Panc1 (cell line): Measurements from ENCODE around the gene ATP7B. TPM values are rescaled to one million over a fixed set of nuclear protein-coding genes. Genes with fewer than 3 reads are reported as not detected.

Experiments
- ATAC-seq: fragments of 200-7000 bp; cut with Tn5 transposase; 2 replicates; pipeline ENCODE4 v1.9.1; 2020; ENCODE audit warnings: mild to moderate bottlenecking, moderate library complexity
- BruUV-seq: library from RNA; stranded (reverse); fragments of 400-500 nt; replicated peaks from 2 replicates; lab custom pipeline; 2021; lab: Mats Ljungman, UMichigan
- CTCF ChIA-PET: fragments of 300-600 bp; sonication (Branson Sonifier 250); formaldehyde crosslinking; loops from one replicate; lab custom pipeline; 2022; ENCODE audit warnings: antibody characterized with exemption; lab: Charles Lee
- POLR2A ChIA-PET: fragments of 300-600 bp; sonication (Branson Sonifier 250); formaldehyde crosslinking; loops from one replicate; lab custom pipeline; 2022; ENCODE audit warnings: antibody characterized with exemption; lab: Charles Lee
- DNase-seq: peaks from one replicate; pipeline ENCODE4 v3.0.0-alpha.2; 2010; ENCODE audit warnings: low read depth, low spot score
- H3K27ac ChIP-seq: 2 replicates; pipeline ENCODE4 v1.5.1; 2011; ENCODE audit warnings: mild to moderate bottlenecking, low read length, inconsistent platforms
- H3K27me3 ChIP-seq: fragments of 200-500 bp; sonication (Bioruptor generic); 2 replicates; pipeline ENCODE4 v1.6.0; 2014; ENCODE audit warnings: low read length, inconsistent platforms; ENCODE audit not compliant: control insufficient read depth, insufficient read depth
- H3K36me3 ChIP-seq: fragments of 200-500 bp; sonication (Bioruptor generic); 2 replicates; pipeline ENCODE4 v1.5.1; 2014; ENCODE audit warnings: inconsistent platforms, mild to moderate bottlenecking, low read length, moderate library complexity; ENCODE audit not compliant: control insufficient read depth, insufficient read depth
- H3K4me1 ChIP-seq: 2 replicates; pipeline ENCODE4 v1.5.1; 2011; ENCODE audit warnings: inconsistent platforms, mild to moderate bottlenecking, low read length, moderate library complexity; ENCODE audit not compliant: control insufficient read depth, insufficient read depth
- H3K4me3 ChIP-seq, 2 experiments: 2 replicates each; pipeline ENCODE4 v1.5.1; 2011 to 2012; ENCODE audit warnings: low read depth in 2 of 2, low read length in 2 of 2, mild to moderate bottlenecking in 2 of 2, inconsistent platforms in 1 of 2, moderate library complexity in 1 of 2
- H3K9me3 ChIP-seq: fragments of 200-500 bp; sonication (Bioruptor generic); 2 replicates; pipeline ENCODE4 v1.5.1; 2014; ENCODE audit warnings: low read depth, mild to moderate bottlenecking, inconsistent platforms, low read length, moderate library complexity; ENCODE audit not compliant: control insufficient read depth, insufficient read depth
- CTCF ChIP-seq: fragments of 450-650 bp; IDR thresholded peaks from 2 replicates; pipeline ENCODE4 v1.5.1; 2017; ENCODE audit warnings: mild to moderate bottlenecking
- POLR2AphosphoS5 ChIP-seq: IDR thresholded peaks from 2 replicates; pipeline ENCODE4 v1.6.1; 2012; ENCODE audit warnings: mild to moderate bottlenecking, low read depth, low read length, moderate library complexity
- REST ChIP-seq, 2 experiments: IDR thresholded peaks; 2 replicates each; pipeline ENCODE4 v1.6.1; 2011 to 2012; ENCODE audit warnings: low read depth in 2 of 2, control low read depth in 1 of 2, low read length in 1 of 2, mild to moderate bottlenecking in 1 of 2, moderate library complexity in 1 of 2; ENCODE audit not compliant: insufficient read depth in 1 of 2
- SIN3A ChIP-seq: IDR thresholded peaks from 2 replicates; pipeline ENCODE4 v1.6.1; 2012; ENCODE audit warnings: low read depth, mild to moderate bottlenecking, low read length, moderate library complexity, borderline replicate concordance; ENCODE audit not compliant: insufficient read depth
- TCF7L2 ChIP-seq: IDR thresholded peaks from 2 replicates; pipeline ENCODE4 v1.6.1; 2011; ENCODE audit warnings: mild to moderate bottlenecking, low read depth, low read length, inconsistent platforms
- in situ Hi-C: cut with HindIII; loops from 2 replicates; pipeline ENCODE4 v1.10.0; 2016; ENCODE audit warnings: low sequenced_read_pairs, low pct_unique_long_range_greater_than_20kb
- intact Hi-C: fragments of 100-400 bp; cut with micrococcal nuclease; formaldehyde crosslinking; loops from one replicate; pipeline ENCODE4 v1.10.0; 2022; ENCODE audit not compliant: unreplicated experiment
- total RNA-seq: library from RNA; stranded (reverse); gene quantifications from one replicate; pipeline ENCODE4 v1.2.1, GENCODE V29; 2021; ENCODE audit not compliant: unreplicated experiment

ATP7B gene
- total RNA-seq, 1 experiment from 2014 or later = 19.6 TPM

DNA sequence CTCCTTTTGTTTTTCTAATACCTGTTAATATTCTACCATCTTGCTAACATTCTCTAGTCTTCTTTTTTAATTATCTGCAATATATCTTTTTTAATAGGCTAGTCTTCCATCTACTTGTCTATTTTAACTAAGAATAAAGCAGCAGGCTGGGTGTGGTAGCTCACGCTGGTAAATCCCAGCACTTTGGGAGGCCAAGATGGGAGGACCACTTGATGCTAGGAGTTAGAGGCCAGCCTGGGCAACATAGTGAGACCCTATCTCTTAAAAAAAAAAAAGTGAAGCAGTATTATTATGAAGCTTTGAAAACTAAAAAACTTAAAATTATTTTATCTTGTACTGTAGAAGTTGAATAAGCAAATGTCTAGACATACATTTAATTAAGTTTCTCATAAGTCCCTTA is 16.6 kb upstream of the ATP7B start:
- intact Hi-C loops (no loop called here), in situ Hi-C loops (no loop called here)
- Histone ChIP-seq H3K36me3 (peaks cover 3% of the 10 kb centered on the region), H3K27ac (no peak overlapping the region), H3K4me1 (no peaks in the 10 kb centered on the region), H3K27me3 (no peaks in the 10 kb centered on the region), H3K4me3 (no peak overlapping the region), H3K9me3 (no peaks in the 10 kb centered on the region)
- no TSS peak for BruUV-seq
- DNase-seq (no peak), ATAC-seq (no peak)
- POLR2A ChIA-PET = no interaction called here
- CTCF ChIA-PET = no interaction called here
- TF ChIP-seq TCF7L2 (no peak), REST (IDR thresholded peaks at IDR 0.05; ENCODE audit: insufficient read depth in 1 of 2, low read depth in 2 of 2, low read length in 1 of 2) (no peak), POLR2AphosphoS5 (no peak), CTCF (no peak), SIN3A (no peak)

DNA sequence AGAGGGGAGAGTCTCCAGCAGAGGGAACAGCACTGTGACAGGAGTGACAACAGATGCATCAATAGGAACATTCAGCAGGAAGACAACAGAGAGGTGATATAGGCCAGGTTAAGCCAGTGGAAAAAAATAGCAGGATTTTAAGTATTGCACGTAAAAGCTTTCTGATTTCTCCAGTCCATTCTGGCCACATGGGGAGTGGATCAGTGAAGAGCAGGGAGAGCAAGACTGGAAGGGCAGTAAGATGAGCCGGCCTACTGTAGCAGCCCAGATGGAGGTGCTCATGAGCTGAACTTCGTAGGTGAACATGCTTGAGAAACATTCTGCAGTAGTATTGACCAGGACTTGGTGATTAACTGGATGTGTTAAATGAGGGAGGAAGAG is 15.0 kb upstream of the ATP7B start:
- Histone ChIP-seq H3K27ac (no peak overlapping the region), H3K9me3 (no peaks in the 10 kb centered on the region), H3K4me1 (no peaks in the 10 kb centered on the region), H3K36me3 (peaks cover 3% of the 10 kb centered on the region), H3K27me3 (no peaks in the 10 kb centered on the region), H3K4me3 (no peak overlapping the region)
- POLR2A ChIA-PET = no interaction called here
- DNase-seq (no peak), ATAC-seq (no peak)
- CTCF ChIA-PET = no interaction called here
- intact Hi-C loops (no loop called here), in situ Hi-C loops (no loop called here)
- no TSS peak for BruUV-seq
- TF ChIP-seq SIN3A = no peak
- TF ChIP-seq CTCF = peak; percentile 13; the same call in 1 of the 2 replicates
